IPS DF 4.7 (cell line): Measurements from ENCODE around the gene RECQL5.
A peak's percentile ranks its signal among the peaks of the same experiment; 100 is the strongest.
"Not testable (repeated sequence)": the region's sequence is repeated elsewhere in the genome, so short reads cannot be mapped to it uniquely, and the experiment has no call there.

Experiments used
- DNase-seq: peaks from one replicate; pipeline ENCODE4 v3.0.0-alpha.2; 2013; ENCODE audit warnings: low spot score; ENCODE audit errors: extremely low read depth

RECQL5 gene

GRCh38 chr17:75593430-75593829, 73.5 kb downstream of the RECQL5 start:
- DNase-seq = not testable (repeated sequence)

- DNase-seq = no peak
Observed at GRCh38 chr17:75592348-75593020, 74.5 kb downstream of the RECQL5 start.

DNA sequence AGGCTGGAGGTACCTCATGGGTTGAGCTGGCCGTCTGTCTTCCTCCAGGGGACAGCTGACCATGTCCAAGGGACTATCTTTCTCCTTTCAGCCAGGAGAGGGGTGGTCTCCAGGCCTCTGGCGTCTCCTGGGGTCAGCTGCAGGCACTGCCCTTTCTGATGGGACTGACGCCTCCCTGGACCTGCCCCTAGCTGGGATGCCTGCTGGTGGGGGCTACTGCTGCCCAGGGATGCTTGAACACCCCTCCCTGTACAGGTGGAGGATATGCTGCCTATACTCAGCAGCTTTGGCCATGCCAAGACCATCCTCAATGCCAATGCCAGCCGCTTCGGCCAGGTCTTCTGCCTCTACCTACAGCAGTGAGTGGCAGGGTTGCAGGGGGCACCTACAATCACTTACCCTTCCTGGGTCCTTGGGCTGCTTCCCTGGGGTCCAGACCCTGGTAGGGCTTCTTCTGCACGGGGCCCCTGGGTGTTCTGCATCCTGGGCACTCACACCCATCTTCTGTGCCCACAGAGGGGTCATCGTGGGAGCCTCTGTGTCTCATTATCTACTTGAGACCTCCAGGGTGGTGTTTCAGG, 75.1 kb downstream of the RECQL5 start:
- DNase-seq = no peak

GRCh38 chr17:75590849-75591721, 75.9 kb downstream of the RECQL5 start:
- DNase-seq = no peak

DNA sequence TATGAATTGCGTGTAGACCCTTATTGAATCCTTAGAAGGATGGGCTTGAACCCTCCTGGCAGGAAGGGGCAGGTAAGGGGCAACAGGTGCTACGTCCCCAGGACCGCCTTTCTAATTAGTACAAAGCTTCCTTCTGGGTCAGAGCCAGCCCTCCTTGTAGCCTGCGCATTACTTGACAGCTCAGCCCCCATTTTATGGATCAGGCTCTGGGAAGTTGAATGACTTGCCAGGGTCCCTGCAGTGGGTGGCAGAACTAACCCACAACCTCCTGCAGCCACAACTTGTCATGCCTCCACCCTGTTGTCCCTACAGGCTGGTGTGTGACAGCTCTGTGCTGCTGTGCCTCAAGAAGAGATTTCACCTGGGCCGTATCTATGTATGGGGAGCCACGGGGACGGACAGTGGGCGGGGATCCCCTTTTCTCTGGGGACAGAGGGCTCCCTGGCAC, 76.6 kb downstream of the RECQL5 start:
- no peak for DNase-seq

GRCh38 chr17:75589919-75590303, 77.0 kb downstream of the RECQL5 start:
- DNase-seq = no peak

DNA sequence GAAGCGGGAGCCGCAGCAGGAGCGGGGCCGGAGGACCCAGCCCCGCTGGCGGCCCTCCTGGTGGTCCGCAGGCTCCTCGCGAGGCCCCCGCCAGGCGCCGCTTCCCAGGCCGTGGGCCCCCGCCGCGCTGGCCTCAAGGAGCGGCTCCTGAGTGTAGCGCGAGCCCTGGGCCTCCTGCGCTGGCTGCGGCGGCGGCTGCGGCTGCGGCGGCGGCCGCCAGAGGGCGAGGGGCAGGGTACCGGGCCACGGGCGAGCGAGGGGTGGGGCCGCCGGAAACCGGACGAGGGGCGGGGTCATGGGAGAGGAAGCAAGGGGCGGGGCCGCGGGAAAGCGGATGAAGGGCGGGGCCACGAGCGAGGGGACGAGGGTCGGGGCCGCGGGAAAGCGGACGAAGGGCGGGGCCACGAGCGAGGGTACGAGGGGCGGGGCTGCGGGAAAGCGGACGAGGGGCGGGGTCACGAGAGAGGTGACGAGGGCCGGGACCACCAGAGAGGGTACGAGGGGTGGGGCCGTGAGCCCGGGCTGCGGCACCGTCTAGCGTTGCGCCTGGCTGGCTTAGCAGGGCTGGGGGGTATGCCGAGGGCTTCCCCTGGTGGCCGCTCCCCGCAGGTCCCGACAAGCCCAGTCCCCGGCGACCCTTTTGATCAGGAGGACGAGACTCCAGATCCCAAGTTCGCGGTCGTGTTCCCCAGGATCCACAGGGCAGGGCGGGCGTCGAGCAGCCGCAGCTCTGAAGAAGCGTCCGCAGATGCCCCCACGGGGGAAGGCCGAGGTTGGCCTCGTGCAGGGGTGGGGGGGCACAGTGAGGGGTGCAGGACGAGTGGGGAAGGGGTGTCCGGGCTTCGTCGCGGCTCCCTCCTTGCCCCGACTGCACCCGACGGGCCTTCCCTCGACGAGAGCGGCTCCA, 77.7 kb downstream of the RECQL5 start:
- DNase-seq = peak; percentile 28

DNA sequence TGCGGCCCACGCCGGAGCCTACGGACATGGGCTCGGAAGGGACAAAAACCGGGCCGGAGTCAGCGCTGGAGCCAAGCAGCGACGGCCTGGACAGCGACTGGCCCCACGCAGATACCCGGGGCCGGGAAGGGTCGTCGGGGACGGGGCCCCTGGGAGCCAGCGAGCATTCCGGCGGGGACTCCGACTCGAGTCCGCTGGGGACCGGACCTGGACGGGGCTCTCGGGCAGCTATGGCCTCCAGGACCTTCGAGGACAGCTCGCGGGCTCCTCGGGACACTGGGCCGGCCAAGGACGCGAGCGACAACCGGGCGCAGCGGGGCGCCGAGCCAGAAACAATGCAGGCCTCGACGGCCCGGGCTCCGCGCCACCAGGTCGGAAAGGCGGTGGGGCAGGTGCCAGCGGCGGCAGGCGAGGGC, 78.3 kb downstream of the RECQL5 start:
- no peak for DNase-seq

DNA sequence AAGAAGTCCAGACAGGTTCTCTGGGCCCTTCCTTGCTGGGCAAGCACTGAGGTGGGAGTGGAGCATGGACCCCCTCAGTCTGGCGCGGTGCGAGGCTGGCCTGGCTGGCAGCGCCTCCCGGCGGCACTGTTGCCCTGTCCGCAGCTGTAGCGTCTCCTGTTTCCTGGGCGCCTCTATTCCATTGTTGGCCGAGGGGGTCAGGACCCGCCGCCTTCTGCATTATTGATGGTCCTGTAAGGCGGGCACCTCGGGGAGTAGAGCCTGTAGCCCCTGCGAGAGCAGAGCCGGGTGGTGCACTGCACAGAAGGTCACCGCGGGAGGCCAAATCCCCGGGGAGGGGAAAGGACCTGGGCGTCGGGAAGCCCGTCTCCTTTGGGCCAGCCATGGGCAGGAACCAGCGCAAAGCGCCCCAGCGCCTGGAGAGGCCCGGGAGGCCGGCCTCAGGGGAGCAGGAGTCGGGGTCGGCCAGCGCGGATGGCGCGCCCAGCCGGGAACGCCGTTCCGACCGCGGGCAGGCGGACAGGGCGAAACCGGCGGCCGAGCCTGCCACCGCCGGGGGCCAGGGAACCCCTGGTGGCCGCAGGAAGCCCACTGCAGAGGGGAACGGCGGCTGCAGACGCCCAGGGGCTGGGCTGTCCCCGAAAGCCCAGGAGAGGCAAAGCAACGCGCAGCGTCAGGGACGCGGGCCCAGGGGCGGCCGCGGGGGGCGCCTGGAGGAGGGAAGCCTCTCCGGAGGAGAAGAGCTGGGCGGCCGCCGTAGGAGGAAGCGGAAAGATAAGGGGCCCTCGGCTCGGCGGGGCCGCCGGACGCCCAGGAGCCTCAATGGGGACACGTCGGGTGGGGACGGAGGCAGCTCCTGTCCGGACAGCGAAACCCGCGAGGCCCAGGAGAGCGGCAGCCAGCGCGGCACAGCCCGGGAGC, 79.0 kb downstream of the RECQL5 start, which contains the start of gene MYO15B:
MYO15B (plus strand) TSS at position 126 of the 921 bp plus-strand sequence; CDS start at position 384, 258 bp downstream.
- no peak for DNase-seq

- DNase-seq = no peak
Observed at GRCh38 chr17:75584849-75585175, 82.1 kb downstream of the RECQL5 start.

DNA sequence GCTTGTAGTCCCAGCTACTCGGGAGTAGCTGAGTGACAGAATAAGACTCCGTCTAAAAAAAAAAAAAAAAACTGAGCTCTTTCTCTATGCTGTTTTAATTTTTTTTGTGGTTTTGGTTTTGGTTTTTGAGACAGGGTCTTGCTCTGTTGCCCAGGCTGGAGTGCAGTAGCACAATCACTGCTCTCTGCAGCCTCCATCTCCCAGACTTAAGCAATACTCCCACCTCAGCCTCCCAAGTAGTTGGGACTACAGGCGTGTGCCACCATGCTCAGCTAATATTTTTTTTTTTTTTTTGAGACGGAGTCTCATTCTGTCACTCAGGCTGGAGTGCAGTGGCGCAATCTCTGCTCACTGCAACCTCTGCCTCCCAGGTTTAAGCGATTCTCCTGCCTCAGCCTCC, 83.8 kb downstream of the RECQL5 start:
- not testable (repeated sequence) for DNase-seq

GRCh38 chr17:75581121-75581725, 85.7 kb downstream of the RECQL5 start:
- DNase-seq = not testable (repeated sequence)
